BJ (cell line): ENCODE results near the gene GPR139. TPM values are rescaled to one million over a fixed set of nuclear protein-coding genes. Genes with fewer than 3 reads are reported as not detected.

Experiments used
- CTCF ChIA-PET: fragments of 350-600 bp; formaldehyde crosslinking; extraction: SDS; loops from one replicate; lab custom pipeline; 2021; ENCODE audit warnings: antibody characterized with exemption, inconsistent platforms; lab: Yijun Ruan, JAX
- POLR2A ChIA-PET: fragments of 300-600 bp; sonication (Branson Sonifier 250); formaldehyde crosslinking; extraction: SDS; loops from one replicate; lab custom pipeline; 2021; ENCODE audit warnings: antibody characterized with exemption; lab: Charles Lee
- DNase-seq: peaks from one replicate; pipeline ENCODE4 v3.0.0-alpha.2; 2011; ENCODE audit warnings: low read depth
- H3K27me3 ChIP-seq: 2 replicates; pipeline ENCODE4 v1.6.0; 2011; ENCODE audit warnings: low read length; ENCODE audit not compliant: control insufficient read depth, insufficient read depth
- H3K36me3 ChIP-seq: 2 replicates; pipeline ENCODE4 v1.5.1; 2011; ENCODE audit warnings: low read length; ENCODE audit not compliant: control insufficient read depth, insufficient read depth
- H3K4me3 ChIP-seq: 2 replicates; pipeline ENCODE4 v1.5.1; 2011; ENCODE audit warnings: low read depth, mild to moderate bottlenecking, control low read depth, low read length
- polyA plus RNA-seq: library from polyadenylated mRNA; depleted of rRNA; stranded (reverse); fragments of >200 nt; gene quantifications from 2 replicates; pipeline ENCODE4 v1.2.3, GENCODE V29; 2011
- TF ChIP-seq, protein P1 (sequence below): IDR thresholded peaks from 2 replicates; pipeline ENCODE4 v1.5.1; 2011; ENCODE audit warnings: low read depth, mild to moderate bottlenecking, control low read depth, inconsistent platforms, low read length, moderate library complexity; ENCODE audit not compliant: insufficient read depth

Gene GPR139
- polyA plus RNA-seq, 1 experiment, result not detected

DNA sequence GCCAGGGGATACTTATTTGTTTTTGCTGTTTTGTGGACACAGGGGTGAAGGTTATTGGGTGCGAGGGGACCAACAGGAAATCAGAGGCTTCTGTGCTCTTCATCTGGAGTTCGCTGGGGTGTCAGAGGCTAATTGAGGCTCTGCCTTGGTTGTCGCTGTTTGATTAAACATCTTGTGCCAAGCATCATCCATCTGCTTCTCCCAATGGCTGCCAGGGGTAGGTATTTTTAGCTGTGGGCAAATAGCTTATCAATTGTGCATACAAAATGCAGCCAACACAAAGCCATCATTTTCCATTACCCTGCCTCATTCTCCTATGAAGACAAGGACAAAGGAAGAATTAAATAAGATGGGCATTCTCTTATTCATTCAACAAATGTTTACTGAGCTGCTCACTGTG lies 27.8 kb downstream of the GPR139 start:
- TF ChIP-seq, protein P1, sequence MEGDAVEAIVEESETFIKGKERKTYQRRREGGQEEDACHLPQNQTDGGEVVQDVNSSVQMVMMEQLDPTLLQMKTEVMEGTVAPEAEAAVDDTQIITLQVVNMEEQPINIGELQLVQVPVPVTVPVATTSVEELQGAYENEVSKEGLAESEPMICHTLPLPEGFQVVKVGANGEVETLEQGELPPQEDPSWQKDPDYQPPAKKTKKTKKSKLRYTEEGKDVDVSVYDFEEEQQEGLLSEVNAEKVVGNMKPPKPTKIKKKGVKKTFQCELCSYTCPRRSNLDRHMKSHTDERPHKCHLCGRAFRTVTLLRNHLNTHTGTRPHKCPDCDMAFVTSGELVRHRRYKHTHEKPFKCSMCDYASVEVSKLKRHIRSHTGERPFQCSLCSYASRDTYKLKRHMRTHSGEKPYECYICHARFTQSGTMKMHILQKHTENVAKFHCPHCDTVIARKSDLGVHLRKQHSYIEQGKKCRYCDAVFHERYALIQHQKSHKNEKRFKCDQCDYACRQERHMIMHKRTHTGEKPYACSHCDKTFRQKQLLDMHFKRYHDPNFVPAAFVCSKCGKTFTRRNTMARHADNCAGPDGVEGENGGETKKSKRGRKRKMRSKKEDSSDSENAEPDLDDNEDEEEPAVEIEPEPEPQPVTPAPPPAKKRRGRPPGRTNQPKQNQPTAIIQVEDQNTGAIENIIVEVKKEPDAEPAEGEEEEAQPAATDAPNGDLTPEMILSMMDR, result no peak
- DNase-seq, result no peak
- no peak overlapping the region for H3K4me3 ChIP-seq
- CTCF ChIA-PET, result no interaction called here
- H3K27me3 ChIP-seq, result no peaks in the 10 kb centered on the region
- H3K36me3 ChIP-seq, result no peaks in the 10 kb centered on the region
- POLR2A ChIA-PET, result no interaction called here

DNA sequence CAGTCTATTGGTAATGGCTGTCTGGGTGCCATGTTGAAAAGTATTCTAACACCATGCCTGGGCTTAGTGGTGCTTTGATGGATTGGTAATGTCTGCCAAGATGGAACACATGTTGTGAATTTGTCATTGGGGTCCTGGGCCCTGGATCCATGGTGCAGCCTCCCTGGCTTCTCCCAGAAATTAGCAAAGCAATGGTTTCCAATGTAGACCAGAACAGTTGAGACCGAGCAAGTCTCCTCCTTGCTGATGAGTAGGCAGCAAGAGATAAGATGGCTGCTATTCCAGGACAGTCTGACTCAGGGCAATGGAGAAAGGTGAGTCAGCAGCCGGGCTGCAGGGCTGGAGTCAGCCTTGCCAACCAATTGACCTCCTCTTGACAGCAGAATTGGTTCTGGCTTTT lies 30.8 kb downstream of the GPR139 start:
- CTCF ChIA-PET, result no interaction called here
- Histone ChIP-seq H3K4me3 (no peak overlapping the region), H3K27me3 (no peaks in the 10 kb centered on the region), H3K36me3 (no peaks in the 10 kb centered on the region)
- TF ChIP-seq, protein P1, result no peak
- DNase-seq, result no peak
- POLR2A ChIA-PET, result no interaction called here

DNA sequence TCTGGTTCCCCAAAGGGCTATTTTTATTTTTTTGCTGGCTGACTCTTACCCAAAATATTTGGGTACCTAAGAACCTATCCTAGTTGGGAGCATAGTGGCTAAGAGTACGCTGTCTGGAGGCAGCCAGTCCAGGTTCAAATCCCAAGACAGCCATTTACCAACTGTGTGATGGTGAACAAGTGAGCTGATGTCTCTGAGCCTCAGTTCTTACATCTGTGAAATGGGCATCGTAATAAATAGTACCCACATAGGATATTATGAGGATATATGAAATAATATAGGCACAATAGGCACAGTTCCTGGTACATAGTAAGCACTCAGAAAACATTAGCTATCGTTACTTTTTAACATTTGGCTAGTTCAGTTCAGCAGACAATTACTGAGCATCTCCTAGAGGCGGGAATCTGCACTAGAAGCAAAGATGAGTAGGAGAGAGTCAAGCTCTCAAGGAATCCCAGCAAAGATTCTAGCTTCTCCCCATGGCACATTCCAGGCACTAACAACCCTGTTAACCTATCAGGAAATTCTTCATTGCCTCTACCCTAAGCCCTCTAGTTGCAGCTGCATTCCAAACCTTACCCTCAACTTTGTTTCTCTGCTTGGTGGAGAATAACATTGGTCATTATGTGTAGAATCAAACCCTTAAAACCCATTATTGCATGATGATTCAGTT lies 31.6 kb downstream of the GPR139 start:
- POLR2A ChIA-PET, result no interaction called here
- Histone ChIP-seq H3K4me3 (no peak overlapping the region), H3K36me3 (no peaks in the 10 kb centered on the region), H3K27me3 (no peaks in the 10 kb centered on the region)
- CTCF ChIA-PET, result no interaction called here
- no peak for DNase-seq
- TF ChIP-seq, protein P1, result no peak

DNA sequence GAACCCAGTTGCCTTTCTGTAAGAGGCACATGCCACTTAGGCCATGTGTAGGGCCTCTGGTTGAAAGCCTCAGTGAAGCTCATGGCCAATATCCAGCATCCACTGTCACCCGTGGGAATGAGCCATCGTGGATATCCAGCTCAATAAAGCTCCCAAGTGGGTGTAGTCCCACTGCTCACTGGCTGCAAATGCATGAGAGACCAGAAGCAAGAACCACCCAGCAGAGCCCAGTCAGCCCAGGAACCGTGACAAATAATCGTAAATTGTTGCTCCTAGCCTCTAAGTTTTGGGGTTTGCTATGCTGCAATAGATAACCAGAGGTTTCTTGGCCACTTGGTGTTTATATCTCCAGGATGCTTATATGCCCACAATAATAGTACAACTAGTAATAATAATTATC lies 33.7 kb downstream of the GPR139 start:
- POLR2A ChIA-PET, result no interaction called here
- H3K4me3 ChIP-seq, result no peak overlapping the region
- CTCF ChIA-PET, result no interaction called here

DNA sequence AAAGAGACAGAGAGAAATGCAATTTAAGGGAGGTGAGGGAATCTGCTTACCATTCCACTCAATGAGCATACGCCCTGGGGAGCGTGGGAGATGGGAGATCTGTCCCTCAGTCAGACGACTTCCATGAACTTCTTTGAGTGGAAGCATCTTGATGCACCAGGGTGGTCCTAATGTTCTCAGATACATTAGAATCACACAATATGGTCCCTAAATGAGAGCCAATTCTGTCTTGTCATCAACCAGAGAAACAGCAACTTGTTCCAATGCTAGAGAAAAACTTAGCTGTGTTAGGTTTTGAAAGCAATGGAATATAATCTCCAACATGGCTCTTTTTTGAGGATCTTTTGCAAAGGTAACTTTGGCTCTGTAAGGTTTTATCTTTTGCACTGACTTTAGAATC lies 44.1 kb downstream of the GPR139 start:
- H3K4me3 ChIP-seq, result no peak overlapping the region
- no peaks in the 10 kb centered on the region for H3K27me3 ChIP-seq
- no peak for DNase-seq
- no peaks in the 10 kb centered on the region for H3K36me3 ChIP-seq
- POLR2A ChIA-PET, result no interaction called here
- TF ChIP-seq, protein P1, result no peak
- CTCF ChIA-PET, result no interaction called here

More for the DNA sequence above, 33.7 kb downstream of the GPR139 start:
- TF ChIP-seq, protein P1, result no peak
- H3K27me3 ChIP-seq, result no peaks in the 10 kb centered on the region
- no peaks in the 10 kb centered on the region for H3K36me3 ChIP-seq
- no peak for DNase-seq
